ENCODE results near the gene DHRSX.

Gene DHRSX

DNA sequence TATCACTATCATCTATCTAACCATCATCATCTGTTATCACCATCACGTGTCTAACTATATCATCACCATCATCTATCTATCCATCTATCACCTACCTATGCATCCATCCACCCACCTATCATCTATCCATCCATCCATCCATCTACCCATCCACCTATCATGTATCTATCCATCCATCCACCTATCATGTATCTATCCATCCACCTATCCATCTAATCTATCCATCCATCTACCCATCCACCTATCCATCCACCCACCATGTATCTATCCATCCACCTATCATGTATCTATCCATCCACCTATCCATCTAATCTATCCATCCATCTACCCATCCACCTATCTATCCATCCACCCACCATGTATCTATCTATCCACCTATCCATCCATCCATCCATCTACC lies 316.7 kb downstream of the DHRSX start:
- no peak for DNase-seq

DNA sequence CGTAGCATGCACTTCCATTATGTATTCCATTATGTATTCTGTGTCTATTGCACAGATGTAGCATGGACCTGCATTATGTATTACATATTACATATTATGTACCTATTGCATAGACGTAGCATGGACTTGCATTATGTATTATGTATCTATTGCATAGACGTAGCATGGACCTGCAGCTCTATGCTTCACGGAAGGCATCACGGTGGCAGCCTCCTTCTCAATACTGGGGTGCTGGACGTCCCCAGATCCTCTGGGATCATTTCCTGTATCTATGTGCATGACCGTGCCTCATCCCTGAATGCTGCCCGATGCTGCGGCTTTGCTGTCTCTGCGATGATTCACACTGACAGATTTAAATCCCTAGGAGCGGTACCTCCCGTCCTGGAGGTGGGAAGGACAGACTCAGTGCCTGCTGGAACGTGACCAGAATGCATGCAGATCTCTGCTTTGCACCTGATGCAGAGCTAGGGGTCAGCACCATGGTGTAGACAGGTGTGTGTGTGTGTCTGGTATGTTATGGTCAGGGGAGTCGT lies 317.5 kb downstream of the DHRSX start:
- DNase-seq = no peak

DNA sequence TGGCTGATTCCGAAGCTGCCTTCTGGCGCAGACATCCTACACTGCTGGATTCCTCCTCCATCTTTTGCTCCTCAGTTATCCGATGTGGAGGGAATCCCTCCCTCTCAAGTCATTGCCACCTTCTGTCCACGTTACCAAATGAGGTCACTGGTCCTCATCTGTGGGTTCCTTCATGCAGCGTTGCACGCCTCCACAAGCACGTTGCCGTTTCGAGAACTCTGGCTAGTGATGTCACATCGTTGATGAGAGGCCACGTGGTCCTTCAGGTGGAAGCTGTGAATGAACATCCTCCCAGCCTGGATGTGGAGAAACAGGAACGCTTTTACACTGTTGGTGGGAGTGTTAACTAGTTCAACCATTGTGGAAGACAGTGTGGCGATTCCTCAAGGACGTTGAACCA lies 323.2 kb downstream of the DHRSX start:
- DNase-seq = no peak

GRCh38 chrX:2176733-2177132 lies 324.0 kb downstream of the DHRSX start:
- no peak for DNase-seq

- DNase-seq = no peak
Observed at GRCh38 chrX:2176274-2176673, 324.5 kb downstream of the DHRSX start.

DNA sequence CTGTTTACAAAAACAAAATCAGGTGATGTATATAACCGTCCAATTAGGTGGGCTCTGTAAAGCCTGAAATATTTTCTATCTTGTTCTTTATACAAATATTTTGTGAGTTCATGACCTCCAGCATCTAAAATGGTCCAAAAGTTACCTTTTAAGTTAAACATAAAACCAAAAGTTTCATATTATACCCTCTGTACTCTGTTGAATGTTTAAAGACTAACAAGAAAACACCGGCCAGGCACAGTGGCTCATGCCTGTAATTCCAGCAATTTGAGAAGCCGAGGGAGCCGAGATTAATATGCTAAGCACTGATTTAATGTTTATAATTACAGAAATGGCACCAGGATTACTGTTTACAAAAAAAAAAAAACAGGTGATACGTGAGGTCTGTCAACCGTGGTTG lies 328.4 kb downstream of the DHRSX start:
- no peak for DNase-seq
